ENCODE measurements around the gene RECQL.
"Not testable (repeated sequence)": the region's sequence is repeated elsewhere in the genome, so short reads cannot be mapped to it uniquely, and the experiment has no call there.

Gene RECQL

DNA sequence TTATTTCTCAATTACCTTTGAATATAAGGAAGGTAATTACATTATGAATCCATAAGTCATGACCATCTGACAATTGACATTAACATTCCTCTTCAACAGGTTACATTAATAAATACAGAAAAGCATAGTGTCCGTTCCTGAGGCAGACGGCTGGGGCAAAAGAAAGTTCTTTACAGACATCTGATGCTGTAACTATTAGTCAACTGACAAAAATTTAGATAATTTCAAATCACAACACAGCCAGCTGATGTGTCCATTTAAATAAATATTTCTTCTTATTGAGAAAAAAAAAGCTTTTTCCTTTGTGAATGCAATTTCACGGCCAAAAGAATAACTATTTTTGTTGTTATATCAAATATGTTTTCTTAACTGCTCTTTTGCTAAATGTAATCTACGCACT is 73.2 kb downstream of the RECQL start:
- DNase-seq (ENCODE audit: low spot score): no peak
- no peak for FAIRE-seq

DNA sequence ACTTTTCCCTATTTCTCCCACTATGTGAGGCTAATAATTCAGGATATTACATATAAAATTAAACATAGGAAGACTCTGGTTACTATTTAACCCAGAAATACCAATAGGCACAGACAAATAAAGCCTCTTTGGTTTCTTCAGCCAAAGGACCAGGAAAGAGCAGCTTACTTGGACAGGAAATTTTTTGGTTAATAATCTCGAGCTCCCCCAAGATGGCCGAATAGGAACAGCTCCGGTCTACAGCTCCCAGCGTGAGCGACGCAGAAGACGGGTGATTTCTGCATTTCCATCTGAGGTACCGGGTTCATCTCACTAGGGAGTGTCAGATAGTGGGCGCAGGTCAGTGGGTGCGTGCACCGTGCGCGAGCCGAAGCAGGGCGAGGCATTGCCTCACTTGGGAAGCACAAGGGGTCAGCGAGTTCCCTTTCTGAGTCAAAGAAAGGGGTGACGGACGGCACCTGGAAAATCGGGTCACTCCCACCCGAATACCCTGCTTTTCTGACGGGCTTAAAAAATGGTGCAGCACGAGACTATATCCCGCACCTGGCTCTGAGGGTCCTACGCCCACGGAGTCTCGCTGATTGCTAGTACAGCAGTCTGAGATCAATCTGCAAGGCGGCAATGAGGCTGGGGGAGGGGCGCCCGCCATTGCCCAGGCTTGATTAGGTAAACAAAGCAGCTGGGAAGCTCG is 82.3 kb downstream of the RECQL start:
- not testable (repeated sequence) for DNase-seq (ENCODE audit: low spot score); FAIRE-seq

Data from RCC 7860 (cell line).